Measurements from ENCODE around the gene PHLDB3. TPM values are rescaled to one million over a fixed set of nuclear protein-coding genes. Genes with fewer than 3 reads are reported as not detected.

Gene PHLDB3
- total RNA-seq, 1 experiment from 2014 or later = 33.1 TPM

GRCh38 chr19:43466793-43467192 is 37.8 kb downstream of the PHLDB3 start:
- no peaks in the 10 kb centered on the region for H3K9me3 ChIP-seq
- POLR2A ChIA-PET = no interaction called here
- no peak for DNase-seq
- H3K4me1 ChIP-seq = 0 out of 2 replicates have a peak, but pooled peaks cover 4% of the 10 kb centered on the region
- no peak for TF ChIP-seq CTCF (IDR thresholded peaks at IDR 0.05; ENCODE audit: insufficient read depth in 1 of 2, low read depth in 1 of 2, low read length in 1 of 2, severe bottlenecking in 1 of 2, unreplicated experiment in 1 of 2)
- no peaks in the 10 kb centered on the region for H3K27me3 Mint-ChIP-seq (ENCODE audit: insufficient read depth, unreplicated experiment)
- no peaks in the 10 kb centered on the region for H3K27me3 ChIP-seq (replicated peaks; ENCODE audit: control insufficient read depth, insufficient read depth, low read length)
- no peak overlapping the region for H3K27ac Mint-ChIP-seq (ENCODE audit: unreplicated experiment)
- H3K36me3 Mint-ChIP-seq (ENCODE audit: insufficient read depth, unreplicated experiment) = peaks cover 15% of the 10 kb centered on the region
- no peaks in the 10 kb centered on the region for H3K36me3 ChIP-seq (ENCODE audit: control insufficient read depth, insufficient read depth, low read length)
- no peaks in the 10 kb centered on the region for H3K9me3 Mint-ChIP-seq (ENCODE audit: unreplicated experiment)
- intact Hi-C loops (cut with micrococcal nuclease; ENCODE audit: unreplicated experiment) = loop anchor here (10.0 kb wide), 1 partner anchor 128 kb away; the partner anchor contains the start of genes IRGQ and ZNF576
- BruUV-seq (replicated peaks) = no TSS peak
- H3K4me3 Mint-ChIP-seq (ENCODE audit: unreplicated experiment) = no peak overlapping the region
- peaks cover 7% of the 10 kb centered on the region for H3K4me1 Mint-ChIP-seq (ENCODE audit: low read depth, unreplicated experiment)
- no peak overlapping the region for H3K4me3 ChIP-seq (ENCODE audit: low read depth, low read length)
- CTCF ChIA-PET = interaction anchor here (1.3 kb wide), 1 partner anchor 20 kb away, joined by 4 read pairs; no protein-coding TSS in a partner anchor

GRCh38 chr19:43465468-43466120 is 39.0 kb downstream of the PHLDB3 start, which contains the start of gene LYPD3:
TSS of gene LYPD3 (minus strand) at chr19:43465608. CDS start at chr19:43465571, 37 bp downstream.
- Mint-ChIP-seq H3K27me3 (ENCODE audit: insufficient read depth, unreplicated experiment) (no peaks in the 10 kb centered on the region), H3K4me3 (ENCODE audit: unreplicated experiment) (peak within 1 kb of the TSS; percentile 100), H3K36me3 (ENCODE audit: insufficient read depth, unreplicated experiment) (peaks cover 20% of the 10 kb centered on the region), H3K4me1 (ENCODE audit: low read depth, unreplicated experiment) (peaks cover 7% of the 10 kb centered on the region), H3K27ac (ENCODE audit: unreplicated experiment) (peak within 1 kb of the TSS; percentile 95), H3K9me3 (ENCODE audit: unreplicated experiment) (no peaks in the 10 kb centered on the region)
- no peak for TF ChIP-seq CTCF (IDR thresholded peaks at IDR 0.05; ENCODE audit: insufficient read depth in 1 of 2, low read depth in 1 of 2, low read length in 1 of 2, severe bottlenecking in 1 of 2, unreplicated experiment in 1 of 2)
- no peaks in the 10 kb centered on the region for H3K9me3 ChIP-seq
- H3K27me3 ChIP-seq (replicated peaks; ENCODE audit: control insufficient read depth, insufficient read depth, low read length) = no peaks in the 10 kb centered on the region
- BruUV-seq (replicated peaks) = no TSS peak
- 0 out of 2 replicates have a peak, but pooled peaks cover 4% of the 10 kb centered on the region for H3K4me1 ChIP-seq
- intact Hi-C loops (cut with micrococcal nuclease; ENCODE audit: unreplicated experiment) = loop anchor here (10.0 kb wide), 1 partner anchor 129 kb away; the partner anchor contains the start of genes IRGQ and ZNF576
- no peaks in the 10 kb centered on the region; the same call in none of the 2 replicates for H3K36me3 ChIP-seq (ENCODE audit: control insufficient read depth, insufficient read depth, low read length)
- DNase-seq = peak in 1 of 2 experiments; percentile 49
- peak within 1 kb of the TSS; percentile 64 for H3K4me3 ChIP-seq (ENCODE audit: low read depth, low read length)
- ChIA-PET CTCF (interaction anchor here (1.3 kb wide), 1 partner anchor 18 kb away, joined by 4 read pairs; no protein-coding TSS in a partner anchor), POLR2A (no interaction called here)

GRCh38 chr19:43464134-43464775 is 40.3 kb downstream of the PHLDB3 start:
- ChIA-PET POLR2A (interaction anchor here (0.5 to 1.7 kb wide), 6 partner anchors 9 to 1162 kb away, joined by 3 to 17 read pairs (median 4); partner anchors contain the start of genes PAFAH1B3 and PHLDB3), CTCF (interaction anchor here (1.1 to 2.3 kb wide), 7 partner anchors 15 to 132 kb away, joined by 4 to 32 read pairs (median 11); partner anchors contain the start of genes IRGQ, PHLDB3, ZNF575 and ZNF576)
- intact Hi-C loops (cut with micrococcal nuclease; ENCODE audit: unreplicated experiment) = loop anchor here (5.0 to 10.0 kb wide), 2 partner anchors 63 to 131 kb away; partner anchors contain the start of genes ETHE1, IRGQ and ZNF576
- no peaks in the 10 kb centered on the region for H3K9me3 ChIP-seq
- Mint-ChIP-seq H3K36me3 (ENCODE audit: insufficient read depth, unreplicated experiment) (peaks cover 20% of the 10 kb centered on the region), H3K4me3 (ENCODE audit: unreplicated experiment) (peak overlapping the region; percentile 100), H3K27me3 (ENCODE audit: insufficient read depth, unreplicated experiment) (no peaks in the 10 kb centered on the region), H3K27ac (ENCODE audit: unreplicated experiment) (peak overlapping the region; percentile 95), H3K9me3 (ENCODE audit: unreplicated experiment) (no peaks in the 10 kb centered on the region), H3K4me1 (ENCODE audit: low read depth, unreplicated experiment) (peaks cover 7% of the 10 kb centered on the region)
- TF ChIP-seq CTCF (IDR thresholded peaks at IDR 0.05; ENCODE audit: insufficient read depth in 1 of 2, low read depth in 1 of 2, low read length in 1 of 2, severe bottlenecking in 1 of 2, unreplicated experiment in 1 of 2) = no peak
- DNase-seq = peak in 1 of 2 experiments; percentile 80
- H3K36me3 ChIP-seq (ENCODE audit: control insufficient read depth, insufficient read depth, low read length) = no peaks in the 10 kb centered on the region; the same call in none of the 2 replicates
- H3K4me3 ChIP-seq (ENCODE audit: low read depth, low read length) = peak overlapping the region; percentile 64
- no TSS peak for BruUV-seq (replicated peaks)
- H3K4me1 ChIP-seq = 0 out of 2 replicates have a peak, but pooled peaks cover 4% of the 10 kb centered on the region
- H3K27me3 ChIP-seq (replicated peaks; ENCODE audit: control insufficient read depth, insufficient read depth, low read length) = no peaks in the 10 kb centered on the region

Data from Caco-2 (cell line).